ENCODE measurements around the gene SCYGR2.

GRCh38 chr2:227607941-227608340 is 9.2 kb downstream of the SCYGR2 start:
- TF ChIP-seq CTCF (IDR thresholded peaks at IDR 0.05 in 2 of 3, conservative IDR thresholded peaks at IDR 0.05 in 1 of 3; ENCODE audit: borderline replicate concordance in 1 of 3, insufficient read depth in 1 of 3, low read depth in 2 of 3, low read length in 2 of 3) (no peak), CEBPB (IDR thresholded peaks at IDR 0.05; ENCODE audit: low read depth) (no peak)
